A673 (cell line): Measurements from ENCODE around the gene PIPOX. TPM values are rescaled to one million over a fixed set of nuclear protein-coding genes. Genes with fewer than 3 reads are reported as not detected.

Source experiments
- BruUV-seq: library from RNA; stranded (reverse); fragments of 400-500 nt; replicated peaks from 2 replicates; lab custom pipeline; 2021; lab: Mats Ljungman, UMichigan
- CTCF ChIA-PET: fragments of 300-600 bp; sonication (Branson Sonifier 250); formaldehyde crosslinking; loops from one replicate; lab custom pipeline; 2022; ENCODE audit warnings: antibody characterized with exemption; lab: Charles Lee
- POLR2A ChIA-PET: fragments of 300-600 bp; sonication (Branson Sonifier 250); formaldehyde crosslinking; loops from one replicate; lab custom pipeline; 2022; ENCODE audit warnings: antibody characterized with exemption; ENCODE audit not compliant: low non-redundant PET; lab: Charles Lee
- DNase-seq: peaks from one replicate; pipeline ENCODE4 v3.0.0-alpha.2; 2015; ENCODE audit warnings: low spot score
- H3K27ac ChIP-seq: fragments of 200-600 bp; sonication (generic); 2 replicates; pipeline ENCODE4 v1.5.1; 2016; ENCODE audit warnings: mixed run types, low read depth, mild to moderate bottlenecking, mixed read lengths, antibody characterized with exemption, low read length; ENCODE audit not compliant: poor library complexity, severe bottlenecking
- H3K27me3 ChIP-seq: fragments of 200-600 bp; sonication (generic); replicated peaks from 2 replicates; pipeline ENCODE4 v1.6.1; 2017; ENCODE audit warnings: mixed run types, low read depth, mild to moderate bottlenecking, mixed read lengths, antibody characterized with exemption, low read length; ENCODE audit not compliant: insufficient read depth, poor library complexity
- H3K36me3 ChIP-seq: fragments of 200-600 bp; sonication (generic); 2 replicates; pipeline ENCODE4 v1.6.1; 2016; ENCODE audit warnings: mixed run types, mild to moderate bottlenecking, mixed read lengths, antibody characterized with exemption, low read length; ENCODE audit not compliant: insufficient read depth, poor library complexity, severe bottlenecking
- H3K4me1 ChIP-seq: fragments of 200-600 bp; sonication (generic); 2 replicates; pipeline ENCODE4 v1.6.1; 2017; ENCODE audit warnings: mixed run types, mild to moderate bottlenecking, mixed read lengths, antibody characterized with exemption, low read length; ENCODE audit not compliant: insufficient read depth, poor library complexity, severe bottlenecking
- H3K4me3 ChIP-seq: fragments of 200-600 bp; sonication (generic); 2 replicates; pipeline ENCODE4 v1.5.1; 2016; ENCODE audit warnings: low read depth, mixed run types, mild to moderate bottlenecking, mixed read lengths, low read length; ENCODE audit not compliant: poor library complexity, severe bottlenecking
- H3K9me3 ChIP-seq: fragments of 200-600 bp; sonication (generic); 2 replicates; pipeline ENCODE4 v1.6.1; 2016; ENCODE audit warnings: mixed run types, low read depth, mild to moderate bottlenecking, mixed read lengths, antibody characterized with exemption, low read length; ENCODE audit not compliant: poor library complexity, severe bottlenecking
- EZH2 ChIP-seq: fragments of 200-600 bp; sonication (generic); IDR thresholded peaks from 2 replicates; pipeline ENCODE4 v1.6.1; 2017; ENCODE audit warnings: borderline replicate concordance, low read depth, mild to moderate bottlenecking, mixed read lengths, antibody characterized with exemption, low read length; ENCODE audit not compliant: poor library complexity, severe bottlenecking
- intact Hi-C: fragments of 100-400 bp; cut with micrococcal nuclease; formaldehyde crosslinking; loops from one replicate; pipeline ENCODE4 v1.10.0; 2022; ENCODE audit not compliant: unreplicated experiment
- total RNA-seq: library from RNA; stranded (reverse); gene quantifications from 2 replicates; pipeline ENCODE4 v1.2.3, GENCODE V29; 2021
- TF ChIP-seq, protein P1 (sequence below): fragments of 300-800, 200-600 bp; sonication (generic); conservative IDR thresholded peaks from 2 replicates; pipeline ENCODE4 v1.5.1; 2017; ENCODE audit warnings: low read depth, mild to moderate bottlenecking, antibody characterized with exemption, low read length, moderate library complexity, mixed read lengths

PIPOX gene
- total RNA-seq, 1 experiment from 2014 or later = 8.8 TPM

DNA sequence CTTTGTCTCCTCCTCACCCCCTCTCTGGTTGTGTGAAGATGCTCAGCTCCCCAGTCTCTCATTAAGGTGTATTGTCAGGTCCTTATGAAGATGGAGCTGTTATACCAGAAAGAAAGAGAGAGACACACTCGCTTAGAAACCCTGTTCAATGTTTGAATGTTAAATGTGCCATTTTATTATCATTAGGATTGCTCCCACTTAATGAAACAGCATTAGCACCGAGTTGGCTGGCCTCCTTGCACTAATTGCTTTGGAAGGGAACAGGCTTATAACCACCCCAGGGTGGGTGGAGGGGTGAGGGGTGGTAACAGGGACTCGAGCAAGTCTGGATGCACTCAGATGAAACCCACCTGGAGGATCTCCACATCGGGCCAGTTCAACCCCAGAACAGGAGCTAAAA lies 14.4 kb downstream of the PIPOX start:
- no peak for DNase-seq
- Histone ChIP-seq H3K27me3 (no peaks in the 10 kb centered on the region), H3K4me1 (peaks cover 36% of the 10 kb centered on the region), H3K9me3 (no peaks in the 10 kb centered on the region), H3K4me3 (no peak overlapping the region), H3K27ac (no peak overlapping the region), H3K36me3 (no peaks in the 10 kb centered on the region)
- ChIA-PET POLR2A (interaction anchor here (0.6 to 0.7 kb wide), 2 partner anchors 334 to 1186 kb away, joined by 3 to 5 read pairs; no protein-coding TSS in a partner anchor), CTCF (no interaction called here)
- BruUV-seq = no TSS peak
- TF ChIP-seq EZH2 = no peak
- TF ChIP-seq, protein P1, sequence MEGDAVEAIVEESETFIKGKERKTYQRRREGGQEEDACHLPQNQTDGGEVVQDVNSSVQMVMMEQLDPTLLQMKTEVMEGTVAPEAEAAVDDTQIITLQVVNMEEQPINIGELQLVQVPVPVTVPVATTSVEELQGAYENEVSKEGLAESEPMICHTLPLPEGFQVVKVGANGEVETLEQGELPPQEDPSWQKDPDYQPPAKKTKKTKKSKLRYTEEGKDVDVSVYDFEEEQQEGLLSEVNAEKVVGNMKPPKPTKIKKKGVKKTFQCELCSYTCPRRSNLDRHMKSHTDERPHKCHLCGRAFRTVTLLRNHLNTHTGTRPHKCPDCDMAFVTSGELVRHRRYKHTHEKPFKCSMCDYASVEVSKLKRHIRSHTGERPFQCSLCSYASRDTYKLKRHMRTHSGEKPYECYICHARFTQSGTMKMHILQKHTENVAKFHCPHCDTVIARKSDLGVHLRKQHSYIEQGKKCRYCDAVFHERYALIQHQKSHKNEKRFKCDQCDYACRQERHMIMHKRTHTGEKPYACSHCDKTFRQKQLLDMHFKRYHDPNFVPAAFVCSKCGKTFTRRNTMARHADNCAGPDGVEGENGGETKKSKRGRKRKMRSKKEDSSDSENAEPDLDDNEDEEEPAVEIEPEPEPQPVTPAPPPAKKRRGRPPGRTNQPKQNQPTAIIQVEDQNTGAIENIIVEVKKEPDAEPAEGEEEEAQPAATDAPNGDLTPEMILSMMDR = no peak
- intact Hi-C loops = no loop called here

DNA sequence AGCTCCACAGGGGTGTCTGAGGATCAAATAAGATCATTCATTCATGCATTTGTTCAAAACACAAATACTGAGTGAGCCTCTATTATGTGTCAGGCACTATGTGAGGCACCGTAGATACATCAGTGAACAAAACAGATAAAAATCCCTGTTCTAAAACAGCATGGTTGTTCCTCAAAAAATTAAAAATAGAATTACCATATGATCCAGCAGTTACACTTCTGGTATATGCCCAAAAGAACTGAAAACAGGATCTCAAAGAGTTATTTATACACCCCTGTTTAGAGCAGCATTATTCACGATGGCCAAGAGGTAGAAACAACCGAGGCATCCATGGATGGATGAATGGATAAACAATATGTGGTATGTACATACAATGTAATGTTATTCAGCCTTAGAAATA lies 15.4 kb downstream of the PIPOX start:
- H3K27me3 ChIP-seq = no peaks in the 10 kb centered on the region
- no TSS peak for BruUV-seq
- no peak overlapping the region for H3K27ac ChIP-seq
- no peaks in the 10 kb centered on the region for H3K36me3 ChIP-seq
- peaks cover 40% of the 10 kb centered on the region for H3K4me1 ChIP-seq
- no peak for DNase-seq
- ChIA-PET POLR2A (no interaction called here), CTCF (no interaction called here)
- no peaks in the 10 kb centered on the region for H3K9me3 ChIP-seq
- intact Hi-C loops = no loop called here
- H3K4me3 ChIP-seq = no peak overlapping the region
- TF ChIP-seq, protein P1 = no peak
- TF ChIP-seq EZH2 = no peak

DNA sequence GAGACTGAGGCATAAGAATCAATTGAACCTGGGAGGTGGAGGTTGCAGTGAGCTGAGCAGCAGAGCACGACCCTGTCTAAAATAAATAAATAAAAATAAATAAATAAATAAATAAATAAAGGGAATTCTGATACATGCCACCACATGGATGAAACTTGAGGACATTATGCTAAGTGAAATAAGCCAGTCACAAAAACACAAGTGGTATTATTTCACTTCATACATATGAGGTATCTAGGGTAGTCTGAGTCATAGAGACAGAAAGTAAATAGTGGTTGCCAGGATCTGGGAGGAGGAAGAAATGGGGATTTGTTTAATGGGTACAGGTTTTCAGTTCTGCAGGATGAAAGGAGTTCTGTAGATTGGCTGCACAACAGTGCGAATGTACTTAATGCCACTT lies 16.3 kb downstream of the PIPOX start:
- no peaks in the 10 kb centered on the region for H3K27me3 ChIP-seq
- no peak overlapping the region for H3K4me3 ChIP-seq
- intact Hi-C loops = no loop called here
- no peaks in the 10 kb centered on the region for H3K36me3 ChIP-seq
- DNase-seq = no peak
- CTCF ChIA-PET = no interaction called here
- H3K27ac ChIP-seq = no peak overlapping the region
- H3K9me3 ChIP-seq = no peaks in the 10 kb centered on the region
- peaks cover 48% of the 10 kb centered on the region for H3K4me1 ChIP-seq
- TF ChIP-seq, protein P1 = no peak
- TF ChIP-seq EZH2 = no peak
- POLR2A ChIA-PET = no interaction called here
- no TSS peak for BruUV-seq
